ENCODE measurements around the gene OR7C2.

Gene OR7C2

DNA sequence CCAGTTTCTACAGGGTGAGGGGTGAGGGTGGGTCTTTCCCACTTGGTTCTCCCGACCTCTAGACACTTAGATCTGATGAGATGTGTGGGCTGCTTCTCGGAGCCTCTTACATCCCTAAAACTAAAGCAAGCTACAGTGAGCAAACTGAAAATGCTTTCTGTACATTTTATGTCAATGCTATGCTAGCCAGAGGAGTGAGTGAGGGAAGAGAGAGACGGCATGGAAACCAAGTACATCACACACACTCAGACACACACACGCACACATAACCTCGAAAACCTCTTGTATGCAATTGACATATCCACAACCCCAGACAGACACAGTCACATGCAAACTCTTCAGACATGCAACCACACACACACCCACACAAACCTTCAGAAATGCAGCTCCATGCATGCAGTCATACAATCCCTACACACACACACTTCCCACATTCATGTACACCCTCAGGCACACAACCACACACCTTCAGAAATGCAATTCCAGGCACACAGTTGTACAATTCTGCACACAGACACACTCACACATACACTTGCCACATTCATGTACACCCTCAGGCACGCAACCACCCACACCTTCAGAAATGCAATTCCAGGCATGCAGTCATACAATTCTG is 37.0 kb downstream of the OR7C2 start:
- in situ Hi-C loops (cut with MboI; ENCODE audit: low sequenced_read_pairs): no loop called here

DNA sequence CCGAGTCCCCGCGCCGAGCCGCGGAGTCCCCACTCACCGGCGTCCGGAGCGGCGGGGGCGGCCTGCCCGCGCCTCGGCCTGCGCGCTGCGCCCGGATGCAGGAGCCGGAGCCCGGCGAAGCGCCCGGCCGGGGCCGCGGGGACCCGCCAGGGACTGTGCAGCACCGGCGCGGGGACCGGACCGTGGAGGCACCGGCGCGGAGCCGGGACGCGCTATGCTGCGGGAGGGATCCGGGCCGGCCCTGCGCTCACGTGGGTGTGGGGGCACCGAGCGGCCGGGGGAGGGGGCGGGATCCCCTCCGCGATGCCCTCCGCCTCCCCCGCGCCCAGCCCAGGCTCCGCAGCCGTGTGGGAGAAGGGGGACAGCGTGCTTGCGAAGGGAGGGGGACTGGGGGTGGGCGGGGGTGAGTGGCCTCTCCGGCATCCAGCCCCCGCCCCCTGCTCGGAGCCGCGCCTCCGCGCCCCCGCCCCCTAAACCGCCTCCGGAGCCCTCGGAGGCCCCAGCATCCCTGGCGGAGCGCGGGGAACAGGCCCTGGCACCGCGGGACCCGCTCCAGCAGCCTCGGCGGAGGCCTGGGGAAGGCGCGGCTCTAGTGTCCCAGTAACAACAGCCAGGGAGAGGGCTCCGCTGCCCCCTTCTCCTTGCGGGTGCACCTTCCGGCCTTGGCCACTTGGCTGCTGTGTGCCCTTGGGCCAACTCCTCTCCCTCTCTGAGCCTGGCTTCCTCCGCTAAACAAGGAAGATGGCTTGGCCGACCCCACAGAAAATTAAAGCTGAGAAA is 38.4 kb downstream of the OR7C2 start, which contains the start of gene SLC1A6:
SLC1A6 (minus strand) TSS at position 389 of the 780 bp plus-strand sequence. CDS start 6,954 bp downstream, outside the sequence.
- in situ Hi-C loops (cut with MboI; ENCODE audit: low sequenced_read_pairs): no loop called here

DNA sequence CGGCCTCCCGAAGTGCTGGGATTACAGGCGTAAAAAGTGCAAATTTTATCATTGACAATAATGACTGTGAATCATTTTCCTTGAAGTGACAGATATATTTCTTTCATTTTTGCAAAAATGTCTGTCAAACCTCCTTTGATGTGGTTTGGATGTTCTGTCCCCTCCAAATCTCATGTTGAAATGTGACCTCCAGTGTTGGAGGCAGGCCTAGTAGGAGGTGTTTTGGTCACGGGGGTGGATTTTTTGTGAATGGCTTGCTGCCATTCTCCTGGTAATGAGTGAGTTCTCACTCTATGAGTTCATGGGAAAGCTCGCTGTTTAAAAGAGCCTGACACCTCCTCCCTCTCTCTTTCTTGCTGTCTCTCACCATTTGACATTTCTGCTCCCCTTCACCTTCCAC is 43.8 kb downstream of the OR7C2 start:
- in situ Hi-C loops (cut with MboI; ENCODE audit: low sequenced_read_pairs): no loop called here
